H1 (cell line): ENCODE data around the gene INPP4B. TPM values are rescaled to one million over a fixed set of nuclear protein-coding genes. Genes with fewer than 3 reads are reported as not detected.

Source experiments
- ATF3 ChIP-seq: IDR thresholded peaks from 2 replicates; pipeline ENCODE4 v1.6.1; 2011; ENCODE audit warnings: low read depth, mild to moderate bottlenecking, low read length; ENCODE audit not compliant: insufficient read depth
- HDAC6 ChIP-seq: IDR thresholded peaks from one replicate; pipeline ENCODE4 v1.7.1; 2012; ENCODE audit warnings: low read depth, mild to moderate bottlenecking, inconsistent platforms, low read length, moderate library complexity
- PHF8 ChIP-seq: fragments of 200-600 bp; sonication (generic); conservative IDR thresholded peaks from 2 replicates; pipeline ENCODE4 v1.7.1; 2012; ENCODE audit warnings: low read depth, mild to moderate bottlenecking, inconsistent platforms, low read length, moderate library complexity
- SRF ChIP-seq: IDR thresholded peaks from 2 replicates; pipeline ENCODE4 v1.6.1; 2011; ENCODE audit warnings: mild to moderate bottlenecking, low read depth, low read length, moderate library complexity
- SUZ12 ChIP-seq: fragments of 200-600 bp; sonication (generic); IDR thresholded peaks from 2 replicates; pipeline ENCODE4 v1.6.1; 2012; ENCODE audit warnings: mild to moderate bottlenecking, inconsistent platforms, low read length, moderate library complexity, mixed read lengths
- polyA plus RNA-seq, 7 experiments: library from polyadenylated mRNA; depleted of rRNA in 3 of 7; stranded (reverse) in 5 of 7; unstranded in 2 of 7; fragments of >200 nt in 5 of 7; fragments of 200-250 nt in 2 of 7; gene quantifications; 1 replicate in 5 of 7; 2 replicates in 1 of 7; 4 replicates in 1 of 7; pipeline versions ENCODE4 v1.2.1 to v1.2.3, GENCODE V29; 2011 to 2013; ENCODE audit warnings: missing spikeins in 2 of 7, mixed read lengths in 2 of 7
- total RNA-seq: library from RNA; stranded (reverse); fragmentation: NEBNext Ultra II Directional; extraction: Animal tissue kit (Norgen Biotek cat#: 25700); gene quantifications from 2 replicates; pipeline ENCODE4 v1.2.1, GENCODE V29; 2021

Gene INPP4B
- total and polyA plus RNA-seq, 2 of the 8 experiments (the other 6 are each of a cell fraction or from before 2014, with no cell fraction given) = 0.11 to 0.54 TPM

GRCh38 chr4:142264961-142265360 is 581.1 kb downstream of the INPP4B start (continued):
- no peak for TF ChIP-seq PHF8
- TF ChIP-seq ATF3 = no peak
- TF ChIP-seq SUZ12 = no peak
- TF ChIP-seq SRF = no peak
- TF ChIP-seq HDAC6 = no peak
